Mucosa of stomach (tissue), 1 donor: Measurements from ENCODE around the gene POR.

Experiments
- H3K27me3 ChIP-seq: one replicate; pipeline ENCODE4 v1.7.0; 2013; ENCODE audit warnings: mild to moderate bottlenecking, low read length; ENCODE audit not compliant: control insufficient read depth, insufficient read depth
- H3K36me3 ChIP-seq: one replicate; pipeline ENCODE4 v1.7.0; 2013; ENCODE audit warnings: low read length; ENCODE audit not compliant: control insufficient read depth, insufficient read depth
- H3K4me1 ChIP-seq: one replicate; pipeline ENCODE4 v1.7.0; 2013; ENCODE audit warnings: mild to moderate bottlenecking, low read length; ENCODE audit not compliant: control insufficient read depth, insufficient read depth
- H3K4me3 ChIP-seq: one replicate; pipeline ENCODE4 v1.7.0; 2013; ENCODE audit warnings: low read length
- H3K9ac ChIP-seq: one replicate; pipeline ENCODE4 v1.7.0; 2013; ENCODE audit warnings: mild to moderate bottlenecking, low read length, moderate library complexity
- H3K9me3 ChIP-seq: one replicate; pipeline ENCODE4 v1.7.0; 2013; ENCODE audit warnings: mild to moderate bottlenecking, low read length, moderate library complexity; ENCODE audit not compliant: control insufficient read depth
- donor health status: Pancreatic carcinoma.

POR gene

GRCh38 chr7:75951506-75951905 lies 36.6 kb downstream of the POR start:
- peaks cover 34% of the 10 kb centered on the region for H3K4me1 ChIP-seq

GRCh38 chr7:75953431-75953830 lies 38.5 kb downstream of the POR start:
- no peaks in the 10 kb centered on the region for H3K27me3 ChIP-seq
- H3K36me3 ChIP-seq, result peaks cover 3% of the 10 kb centered on the region
- no peak overlapping the region for H3K9ac ChIP-seq
- no peak overlapping the region for H3K4me3 ChIP-seq
- peaks cover 35% of the 10 kb centered on the region for H3K4me1 ChIP-seq
- H3K9me3 ChIP-seq, result no peaks in the 10 kb centered on the region

More at GRCh38 chr7:75951506-75951905, 36.6 kb downstream of the POR start:
- H3K27me3 ChIP-seq, result no peaks in the 10 kb centered on the region
- H3K9ac ChIP-seq, result no peak overlapping the region
- no peak overlapping the region for H3K4me3 ChIP-seq
- H3K36me3 ChIP-seq, result peaks cover 3% of the 10 kb centered on the region
- H3K9me3 ChIP-seq, result no peaks in the 10 kb centered on the region

- Histone ChIP-seq H3K9me3 (no peaks in the 10 kb centered on the region), H3K36me3 (peaks cover 3% of the 10 kb centered on the region), H3K27me3 (no peaks in the 10 kb centered on the region), H3K4me1 (peaks cover 36% of the 10 kb centered on the region), H3K4me3 (no peak overlapping the region), H3K9ac (no peak overlapping the region)
These were observed 39.0 kb downstream of the POR start for GRCh38 chr7:75953931-75954330.

- Histone ChIP-seq H3K9ac (no peak overlapping the region), H3K27me3 (no peaks in the 10 kb centered on the region), H3K4me3 (no peak overlapping the region), H3K36me3 (peaks cover 3% of the 10 kb centered on the region), H3K9me3 (no peaks in the 10 kb centered on the region), H3K4me1 (peaks cover 40% of the 10 kb centered on the region)
These were observed 40.5 kb downstream of the POR start for GRCh38 chr7:75955331-75955955.

- Histone ChIP-seq H3K36me3 (peaks cover 3% of the 10 kb centered on the region), H3K9me3 (no peaks in the 10 kb centered on the region), H3K4me3 (no peak overlapping the region), H3K27me3 (no peaks in the 10 kb centered on the region), H3K4me1 (peaks cover 34% of the 10 kb centered on the region), H3K9ac (no peak overlapping the region)
These were observed 42.2 kb downstream of the POR start for GRCh38 chr7:75957021-75957736.

GRCh38 chr7:75958802-75959543 lies 44.0 kb downstream of the POR start:
- H3K36me3 ChIP-seq, result peaks cover 3% of the 10 kb centered on the region
- H3K4me3 ChIP-seq, result no peak overlapping the region
- H3K27me3 ChIP-seq, result no peaks in the 10 kb centered on the region
- H3K9ac ChIP-seq, result no peak overlapping the region
- H3K4me1 ChIP-seq, result peaks cover 39% of the 10 kb centered on the region
- no peaks in the 10 kb centered on the region for H3K9me3 ChIP-seq

- Histone ChIP-seq H3K9ac (no peak overlapping the region), H3K4me3 (no peak overlapping the region), H3K27me3 (no peaks in the 10 kb centered on the region), H3K36me3 (peaks cover 3% of the 10 kb centered on the region), H3K4me1 (peaks cover 39% of the 10 kb centered on the region), H3K9me3 (no peaks in the 10 kb centered on the region)
These were observed 45.4 kb downstream of the POR start for GRCh38 chr7:75960372-75960771.

GRCh38 chr7:75961218-75961617 lies 46.3 kb downstream of the POR start:
- Histone ChIP-seq H3K9me3 (no peaks in the 10 kb centered on the region), H3K36me3 (peaks cover 3% of the 10 kb centered on the region), H3K4me3 (no peak overlapping the region), H3K9ac (no peak overlapping the region), H3K27me3 (no peaks in the 10 kb centered on the region), H3K4me1 (peaks cover 38% of the 10 kb centered on the region)

- Histone ChIP-seq H3K9ac (no peak overlapping the region), H3K9me3 (no peaks in the 10 kb centered on the region), H3K27me3 (no peaks in the 10 kb centered on the region), H3K4me1 (peaks cover 33% of the 10 kb centered on the region), H3K36me3 (no peaks in the 10 kb centered on the region), H3K4me3 (no peak overlapping the region)
These were observed 47.8 kb downstream of the POR start for GRCh38 chr7:75962607-75963380.

- peaks cover 28% of the 10 kb centered on the region for H3K4me1 ChIP-seq
- no peak overlapping the region for H3K4me3 ChIP-seq
- H3K9ac ChIP-seq, result no peak overlapping the region
- no peaks in the 10 kb centered on the region for H3K27me3 ChIP-seq
- no peaks in the 10 kb centered on the region for H3K9me3 ChIP-seq
- H3K36me3 ChIP-seq, result no peaks in the 10 kb centered on the region
These were observed 48.5 kb downstream of the POR start for GRCh38 chr7:75963381-75963995.

- no peaks in the 10 kb centered on the region for H3K36me3 ChIP-seq
- no peak overlapping the region for H3K9ac ChIP-seq
- no peaks in the 10 kb centered on the region for H3K27me3 ChIP-seq
- H3K4me1 ChIP-seq, result peaks cover 19% of the 10 kb centered on the region
- H3K4me3 ChIP-seq, result no peak overlapping the region
- no peaks in the 10 kb centered on the region for H3K9me3 ChIP-seq
These were observed 50.7 kb downstream of the POR start for GRCh38 chr7:75965617-75966016.
